ENCODE measurements around the gene CLTC. TPM values are rescaled to one million over a fixed set of nuclear protein-coding genes. Genes with fewer than 3 reads are reported as not detected.
A peak's percentile ranks its signal among the peaks of the same experiment; 100 is the strongest.

Gene CLTC
- polyA plus RNA-seq, 1 of the 3 experiments (the other 2 are of a cell fraction): 160 TPM

DNA sequence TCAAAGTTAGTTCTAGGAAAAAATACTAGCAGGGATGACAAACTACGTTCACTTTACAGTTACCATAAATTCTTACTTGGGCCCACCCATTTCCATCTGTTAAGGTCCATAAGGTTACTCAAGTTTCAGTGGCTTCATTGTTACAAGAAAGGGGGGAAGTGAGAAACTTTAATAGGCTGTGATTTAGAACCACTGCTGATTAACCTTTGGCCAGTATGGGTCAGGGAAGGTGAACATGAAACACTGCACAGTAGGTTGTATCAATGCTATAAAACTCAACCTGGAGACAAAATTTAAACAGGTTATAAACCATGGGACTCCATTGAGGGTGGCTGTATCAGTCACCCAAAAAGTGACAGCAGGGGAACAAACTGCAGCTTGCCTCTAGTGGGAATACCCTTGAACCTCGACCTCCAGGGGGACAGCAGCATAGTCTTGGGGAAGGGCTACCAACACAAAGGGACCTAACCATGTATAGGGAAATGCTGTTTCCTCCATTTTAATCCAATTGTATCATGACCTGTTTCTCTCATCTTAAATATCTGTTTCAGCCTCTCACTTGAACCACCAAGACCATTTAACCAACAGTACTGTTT, 77.1 kb downstream of the CLTC start:
- Histone ChIP-seq H2AFZ (ENCODE audit: low read depth) (no peak overlapping the region), H3F3A (replicated peaks; ENCODE audit: insufficient read depth) (peaks cover 75% of the 10 kb centered on the region), H3K4me1 (ENCODE audit: control insufficient read depth in 1 of 2, insufficient read depth in 2 of 2, low read depth in 1 of 2, low read length in 1 of 2) (peaks cover 0 to 6% of the 10 kb centered on the region in 2 experiments; a peak in 2 of 4 replicates), H3K9me3 (no peaks in the 10 kb centered on the region), H3K27ac (ENCODE audit: low read depth in 2 of 2, low read length in 1 of 2) (peak overlapping the region in 1 of 2 experiments; percentile 19; a peak in 1 of 4 replicates), H3K79me2 (ENCODE audit: insufficient read depth) (peaks cover 99% of the 10 kb centered on the region), H3K9ac (no peak overlapping the region), H3K9me2 (no peaks in the 10 kb centered on the region), H3K27me3 (ENCODE audit: insufficient read depth) (no peaks in the 10 kb centered on the region), H3K4me2 (no peak overlapping the region), H3K36me3 (replicated peaks in 1 of 2; ENCODE audit: control insufficient read depth in 1 of 2, insufficient read depth in 2 of 2, low read length in 1 of 2) (peaks cover 81 to 84% of the 10 kb centered on the region in 2 experiments), H4K20me1 (ENCODE audit: insufficient read depth) (peaks cover 66% of the 10 kb centered on the region), H3K4me3 (ENCODE audit: low read depth in 2 of 2, low read length in 1 of 2) (no peak overlapping the region)
- 91% methylated on average over 2 of the region's 2 CpGs for whole genome bisulfite sequencing (ENCODE audit: low lambda C conversion rate)
- DNase-seq: no peak
- TF ChIP-seq TCF12 (IDR thresholded peaks at IDR 0.05) (no peak), NFIC (IDR thresholded peaks at IDR 0.05; ENCODE audit: borderline replicate concordance) (no peak), ELF1 (IDR thresholded peaks at IDR 0.05) (no peak), TEAD4 (IDR thresholded peaks at IDR 0.05; ENCODE audit: borderline replicate concordance, insufficient read depth) (no peak), POLR2AphosphoS5 (IDR thresholded peaks at IDR 0.05; ENCODE audit: low read depth, low read length) (peak; percentile 37), RAD21 (IDR thresholded peaks at IDR 0.05; ENCODE audit: low read length) (no peak)
- TF ChIP-seq, protein P1, sequence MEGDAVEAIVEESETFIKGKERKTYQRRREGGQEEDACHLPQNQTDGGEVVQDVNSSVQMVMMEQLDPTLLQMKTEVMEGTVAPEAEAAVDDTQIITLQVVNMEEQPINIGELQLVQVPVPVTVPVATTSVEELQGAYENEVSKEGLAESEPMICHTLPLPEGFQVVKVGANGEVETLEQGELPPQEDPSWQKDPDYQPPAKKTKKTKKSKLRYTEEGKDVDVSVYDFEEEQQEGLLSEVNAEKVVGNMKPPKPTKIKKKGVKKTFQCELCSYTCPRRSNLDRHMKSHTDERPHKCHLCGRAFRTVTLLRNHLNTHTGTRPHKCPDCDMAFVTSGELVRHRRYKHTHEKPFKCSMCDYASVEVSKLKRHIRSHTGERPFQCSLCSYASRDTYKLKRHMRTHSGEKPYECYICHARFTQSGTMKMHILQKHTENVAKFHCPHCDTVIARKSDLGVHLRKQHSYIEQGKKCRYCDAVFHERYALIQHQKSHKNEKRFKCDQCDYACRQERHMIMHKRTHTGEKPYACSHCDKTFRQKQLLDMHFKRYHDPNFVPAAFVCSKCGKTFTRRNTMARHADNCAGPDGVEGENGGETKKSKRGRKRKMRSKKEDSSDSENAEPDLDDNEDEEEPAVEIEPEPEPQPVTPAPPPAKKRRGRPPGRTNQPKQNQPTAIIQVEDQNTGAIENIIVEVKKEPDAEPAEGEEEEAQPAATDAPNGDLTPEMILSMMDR (IDR thresholded peaks at IDR 0.05): no peak
- ChIA-PET CTCF (interaction anchor here (1.0 kb wide), 1 partner anchor 26 kb away, joined by 3 read pairs; no protein-coding TSS in a partner anchor), POLR2A (interaction anchor here (0.9 kb wide), 1 partner anchor 8 kb away, joined by 3 read pairs; no protein-coding TSS in a partner anchor)

DNA sequence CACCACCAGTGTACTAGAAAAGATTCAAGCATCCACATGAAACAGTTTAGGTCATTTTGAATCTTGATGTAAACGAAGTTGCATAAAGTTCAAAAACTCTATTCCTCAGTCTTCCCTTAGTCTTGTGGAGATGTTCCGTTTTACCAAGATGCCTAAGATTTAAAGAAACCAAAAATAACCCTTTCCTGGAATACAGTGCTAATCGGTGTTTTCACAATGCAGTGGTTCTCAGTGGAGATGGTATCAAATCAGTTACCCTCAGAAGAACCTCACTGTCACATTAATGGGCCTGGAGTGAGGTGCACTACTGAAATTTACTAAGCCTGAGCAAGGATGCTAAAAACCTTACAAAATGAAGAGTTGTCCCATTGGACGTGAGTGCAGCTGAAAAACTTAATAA, 78.4 kb downstream of the CLTC start:
- Histone ChIP-seq H3K27ac (ENCODE audit: low read depth in 2 of 2, low read length in 1 of 2) (no peak overlapping the region), H3K27me3 (ENCODE audit: insufficient read depth) (no peaks in the 10 kb centered on the region), H3K4me2 (no peak overlapping the region; the same call in 1 of the 2 replicates), H3K79me2 (ENCODE audit: insufficient read depth) (peaks cover 99% of the 10 kb centered on the region), H3K36me3 (replicated peaks in 1 of 2; ENCODE audit: control insufficient read depth in 1 of 2, insufficient read depth in 2 of 2, low read length in 1 of 2) (peaks cover 82 to 89% of the 10 kb centered on the region in 2 experiments), H4K20me1 (ENCODE audit: insufficient read depth) (peaks cover 79% of the 10 kb centered on the region), H3K4me1 (ENCODE audit: control insufficient read depth in 1 of 2, insufficient read depth in 2 of 2, low read depth in 1 of 2, low read length in 1 of 2) (peaks cover 0 to 9% of the 10 kb centered on the region in 2 experiments; a peak in 2 of 4 replicates), H2AFZ (ENCODE audit: low read depth) (no peak overlapping the region), H3K9ac (no peak overlapping the region), H3F3A (replicated peaks; ENCODE audit: insufficient read depth) (peaks cover 78% of the 10 kb centered on the region), H3K4me3 (ENCODE audit: low read depth in 2 of 2, low read length in 1 of 2) (no peak overlapping the region), H3K9me2 (no peaks in the 10 kb centered on the region), H3K9me3 (no peaks in the 10 kb centered on the region)
- no peak for DNase-seq
- POLR2A ChIA-PET: no interaction called here
- 85% methylated on average over 4 of the region's 4 CpGs for WGBS (ENCODE audit: low lambda C conversion rate)
- CTCF ChIA-PET: interaction anchor here (1.0 to 1.4 kb wide), 2 partner anchors 9 to 138 kb away, joined by 3 read pairs; no protein-coding TSS in a partner anchor
- TF ChIP-seq TAF1 (IDR thresholded peaks at IDR 0.05; ENCODE audit: borderline replicate concordance, low read depth, low read length) (no peak), ELF1 (IDR thresholded peaks at IDR 0.05) (no peak), GABPA (IDR thresholded peaks at IDR 0.05; ENCODE audit: low read depth) (no peak), FOSL2 (IDR thresholded peaks at IDR 0.05; ENCODE audit: borderline replicate concordance, low read depth) (no peak), MXI1 (IDR thresholded peaks at IDR 0.05; ENCODE audit: low read depth, low read length) (no peak), EZH2phosphoT487 (IDR thresholded peaks at IDR 0.05; ENCODE audit: borderline replicate concordance, low read depth) (no peak)
- TF ChIP-seq, protein P2, sequence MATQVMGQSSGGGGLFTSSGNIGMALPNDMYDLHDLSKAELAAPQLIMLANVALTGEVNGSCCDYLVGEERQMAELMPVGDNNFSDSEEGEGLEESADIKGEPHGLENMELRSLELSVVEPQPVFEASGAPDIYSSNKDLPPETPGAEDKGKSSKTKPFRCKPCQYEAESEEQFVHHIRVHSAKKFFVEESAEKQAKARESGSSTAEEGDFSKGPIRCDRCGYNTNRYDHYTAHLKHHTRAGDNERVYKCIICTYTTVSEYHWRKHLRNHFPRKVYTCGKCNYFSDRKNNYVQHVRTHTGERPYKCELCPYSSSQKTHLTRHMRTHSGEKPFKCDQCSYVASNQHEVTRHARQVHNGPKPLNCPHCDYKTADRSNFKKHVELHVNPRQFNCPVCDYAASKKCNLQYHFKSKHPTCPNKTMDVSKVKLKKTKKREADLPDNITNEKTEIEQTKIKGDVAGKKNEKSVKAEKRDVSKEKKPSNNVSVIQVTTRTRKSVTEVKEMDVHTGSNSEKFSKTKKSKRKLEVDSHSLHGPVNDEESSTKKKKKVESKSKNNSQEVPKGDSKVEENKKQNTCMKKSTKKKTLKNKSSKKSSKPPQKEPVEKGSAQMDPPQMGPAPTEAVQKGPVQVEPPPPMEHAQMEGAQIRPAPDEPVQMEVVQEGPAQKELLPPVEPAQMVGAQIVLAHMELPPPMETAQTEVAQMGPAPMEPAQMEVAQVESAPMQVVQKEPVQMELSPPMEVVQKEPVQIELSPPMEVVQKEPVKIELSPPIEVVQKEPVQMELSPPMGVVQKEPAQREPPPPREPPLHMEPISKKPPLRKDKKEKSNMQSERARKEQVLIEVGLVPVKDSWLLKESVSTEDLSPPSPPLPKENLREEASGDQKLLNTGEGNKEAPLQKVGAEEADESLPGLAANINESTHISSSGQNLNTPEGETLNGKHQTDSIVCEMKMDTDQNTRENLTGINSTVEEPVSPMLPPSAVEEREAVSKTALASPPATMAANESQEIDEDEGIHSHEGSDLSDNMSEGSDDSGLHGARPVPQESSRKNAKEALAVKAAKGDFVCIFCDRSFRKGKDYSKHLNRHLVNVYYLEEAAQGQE (IDR thresholded peaks at IDR 0.05; ENCODE audit: low read depth, low read length): no peak
- TF ChIP-seq, protein P1 (IDR thresholded peaks at IDR 0.05): no peak
- TF ChIP-seq, protein P3, sequence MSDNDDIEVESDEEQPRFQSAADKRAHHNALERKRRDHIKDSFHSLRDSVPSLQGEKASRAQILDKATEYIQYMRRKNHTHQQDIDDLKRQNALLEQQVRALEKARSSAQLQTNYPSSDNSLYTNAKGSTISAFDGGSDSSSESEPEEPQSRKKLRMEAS (IDR thresholded peaks at IDR 0.05; ENCODE audit: low read depth): no peak
- TF ChIP-seq, protein P4, sequence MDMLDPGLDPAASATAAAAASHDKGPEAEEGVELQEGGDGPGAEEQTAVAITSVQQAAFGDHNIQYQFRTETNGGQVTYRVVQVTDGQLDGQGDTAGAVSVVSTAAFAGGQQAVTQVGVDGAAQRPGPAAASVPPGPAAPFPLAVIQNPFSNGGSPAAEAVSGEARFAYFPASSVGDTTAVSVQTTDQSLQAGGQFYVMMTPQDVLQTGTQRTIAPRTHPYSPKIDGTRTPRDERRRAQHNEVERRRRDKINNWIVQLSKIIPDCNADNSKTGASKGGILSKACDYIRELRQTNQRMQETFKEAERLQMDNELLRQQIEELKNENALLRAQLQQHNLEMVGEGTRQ (IDR thresholded peaks at IDR 0.05; ENCODE audit: borderline replicate concordance, low read depth, low read length): no peak
- TF ChIP-seq, protein P5, sequence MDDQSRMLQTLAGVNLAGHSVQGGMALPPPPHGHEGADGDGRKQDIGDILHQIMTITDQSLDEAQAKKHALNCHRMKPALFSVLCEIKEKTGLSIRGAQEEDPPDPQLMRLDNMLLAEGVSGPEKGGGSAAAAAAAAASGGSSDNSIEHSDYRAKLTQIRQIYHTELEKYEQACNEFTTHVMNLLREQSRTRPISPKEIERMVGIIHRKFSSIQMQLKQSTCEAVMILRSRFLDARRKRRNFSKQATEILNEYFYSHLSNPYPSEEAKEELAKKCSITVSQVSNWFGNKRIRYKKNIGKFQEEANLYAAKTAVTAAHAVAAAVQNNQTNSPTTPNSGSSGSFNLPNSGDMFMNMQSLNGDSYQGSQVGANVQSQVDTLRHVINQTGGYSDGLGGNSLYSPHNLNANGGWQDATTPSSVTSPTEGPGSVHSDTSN (IDR thresholded peaks at IDR 0.05): no peak

Measured in SK-N-SH (cell line).